NCI-H460 (cell line): ENCODE data around the gene NF2. TPM values are rescaled to one million over a fixed set of nuclear protein-coding genes. Genes with fewer than 3 reads are reported as not detected.

ENCODE experiments used
- DNase-seq: peaks from one replicate; pipeline ENCODE4 v3.0.0-alpha.2; 2016; ENCODE audit warnings: low read depth; ENCODE audit errors: extremely low read depth
- total RNA-seq: library from RNA; depleted of rRNA; stranded (reverse); fragments of >200 nt; shearing (Covaris generic); gene quantifications from 2 replicates; pipeline ENCODE4 v1.2.3, GENCODE V29; 2014

NF2 gene
- total RNA-seq, 1 experiment from 2014 or later = 33.0 TPM

DNA sequence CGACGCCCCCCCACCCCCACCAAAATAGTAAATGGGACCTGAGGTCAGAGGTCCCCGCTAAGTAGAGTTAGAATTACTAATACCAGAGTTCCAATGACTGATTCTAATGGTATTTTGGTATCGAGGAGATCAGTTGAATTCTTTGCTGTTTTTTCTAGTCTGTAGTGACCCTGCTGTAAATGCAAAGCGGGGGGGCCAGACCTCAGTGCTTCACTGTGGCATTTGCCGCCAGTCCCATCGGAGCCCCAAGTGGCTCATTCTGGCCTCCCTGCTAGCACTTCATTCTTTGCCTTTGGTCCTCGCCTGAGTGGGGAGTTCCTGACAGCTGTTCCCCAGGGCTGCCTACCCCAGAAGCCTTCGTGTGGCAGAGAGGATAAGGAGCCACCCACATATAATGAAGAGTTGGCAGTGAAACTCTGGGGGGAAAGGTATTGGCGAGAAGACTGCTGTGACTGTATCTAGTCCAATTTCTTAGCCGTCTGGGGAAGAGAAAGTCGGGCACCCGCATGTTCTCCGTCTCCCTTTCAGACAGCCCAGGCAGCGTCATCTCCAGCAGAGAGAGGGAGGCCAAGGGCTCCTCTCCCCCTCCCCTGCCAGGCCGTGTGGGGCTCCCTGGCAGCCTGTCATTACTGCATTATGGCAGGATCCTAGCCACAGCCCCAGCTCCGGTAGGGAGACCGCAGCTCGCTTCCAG lies 96.9 kb downstream of the NF2 start:
- DNase-seq = no peak

DNA sequence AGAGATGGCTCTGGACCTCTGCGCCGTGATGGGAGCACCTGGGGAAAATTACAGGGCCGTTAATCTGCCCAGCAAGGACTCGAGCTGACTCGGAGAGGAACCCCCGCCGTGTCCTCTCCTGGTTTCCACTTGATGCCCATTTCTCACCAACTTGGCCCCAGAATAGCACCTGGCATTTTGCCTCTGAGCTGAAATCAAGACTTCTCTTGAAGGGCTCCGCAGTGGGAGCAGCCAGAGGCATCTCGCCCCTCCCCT lies 97.4 kb downstream of the NF2 start:
- DNase-seq = no peak

DNA sequence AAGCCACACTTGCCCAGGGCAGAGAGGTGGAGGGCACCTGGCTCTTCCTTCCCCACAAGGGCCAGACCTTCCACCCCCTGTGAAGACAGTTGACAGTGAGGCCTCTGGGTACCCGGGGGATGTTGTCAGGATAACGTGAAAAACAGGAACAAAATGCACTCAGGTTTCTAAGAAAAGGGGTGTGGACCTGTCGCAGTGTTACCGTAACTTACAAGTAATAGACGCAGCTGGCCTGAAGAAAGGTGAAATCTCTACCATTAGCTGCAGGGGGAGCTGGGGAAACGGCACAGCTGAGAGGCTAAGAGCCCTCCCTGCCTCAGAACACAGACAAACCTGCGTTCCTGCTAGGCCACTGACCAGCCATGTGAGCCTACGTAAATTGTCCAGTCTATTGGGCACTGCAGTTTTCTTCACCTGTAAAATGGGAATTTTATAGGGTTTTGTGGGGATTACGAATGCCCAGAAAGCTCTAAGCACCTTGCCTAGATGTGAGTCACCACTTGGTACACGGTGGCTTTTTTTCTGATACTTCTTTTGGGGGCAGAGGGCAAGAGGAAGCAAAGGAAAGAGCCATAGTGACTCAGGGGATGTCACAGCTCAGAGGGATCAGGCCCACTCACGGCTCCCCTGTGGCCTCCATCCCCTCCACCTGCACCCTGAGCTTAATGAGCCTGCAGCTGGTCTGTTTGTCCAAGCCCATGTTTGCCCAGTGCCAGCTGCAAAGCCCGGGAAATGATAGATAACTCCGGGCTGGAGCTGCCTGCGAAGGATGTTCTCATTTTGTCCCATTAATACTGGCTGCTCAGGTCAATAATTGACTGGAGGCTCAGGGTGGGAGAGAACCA lies 97.9 kb downstream of the NF2 start:
- DNase-seq = no peak

DNA sequence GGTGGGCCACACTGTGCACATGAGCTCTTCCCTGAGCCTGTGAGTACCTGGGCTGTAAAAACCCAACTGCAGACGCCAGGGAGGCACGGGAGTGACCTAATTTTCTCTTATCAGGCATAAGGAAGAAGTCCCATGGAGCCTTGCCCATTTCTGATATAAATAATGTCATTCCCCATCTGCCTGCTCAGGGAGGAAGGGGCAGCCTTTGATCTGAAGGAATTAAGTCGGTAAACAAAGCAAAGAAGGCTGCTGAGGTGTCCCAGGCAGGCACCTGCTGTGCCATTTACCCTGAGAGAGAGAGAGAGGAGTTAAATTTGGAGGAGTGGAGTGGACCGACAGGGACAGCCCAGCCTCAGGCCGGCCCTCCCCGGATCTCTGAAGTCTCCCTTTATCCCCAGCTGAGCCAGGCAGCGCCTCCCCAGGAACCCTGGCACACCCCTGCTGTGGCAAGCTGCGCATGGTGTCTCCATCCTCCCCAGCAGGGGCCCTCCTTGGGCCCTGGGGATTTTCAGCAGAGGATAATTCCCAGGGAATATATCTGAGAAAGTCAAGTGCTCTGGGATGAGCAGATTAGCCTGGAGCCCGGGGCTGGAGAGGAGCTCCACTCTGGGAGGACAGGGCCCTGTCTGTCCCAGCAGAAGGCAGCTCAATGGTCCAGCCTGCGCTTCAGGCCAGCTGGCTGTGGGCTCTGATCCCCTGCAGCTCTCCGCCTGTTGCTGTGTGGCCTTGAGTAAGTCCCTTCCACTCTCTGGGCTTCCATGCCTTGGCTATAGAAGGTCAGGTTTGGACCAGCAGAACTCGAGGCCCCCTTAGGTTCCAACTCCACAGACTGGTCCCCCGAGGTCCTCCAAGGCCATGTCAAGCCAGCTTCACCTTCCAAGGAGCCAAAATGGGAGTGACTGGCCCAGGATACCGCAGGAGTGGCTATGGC lies 98.8 kb downstream of the NF2 start:
- no peak for DNase-seq

DNA sequence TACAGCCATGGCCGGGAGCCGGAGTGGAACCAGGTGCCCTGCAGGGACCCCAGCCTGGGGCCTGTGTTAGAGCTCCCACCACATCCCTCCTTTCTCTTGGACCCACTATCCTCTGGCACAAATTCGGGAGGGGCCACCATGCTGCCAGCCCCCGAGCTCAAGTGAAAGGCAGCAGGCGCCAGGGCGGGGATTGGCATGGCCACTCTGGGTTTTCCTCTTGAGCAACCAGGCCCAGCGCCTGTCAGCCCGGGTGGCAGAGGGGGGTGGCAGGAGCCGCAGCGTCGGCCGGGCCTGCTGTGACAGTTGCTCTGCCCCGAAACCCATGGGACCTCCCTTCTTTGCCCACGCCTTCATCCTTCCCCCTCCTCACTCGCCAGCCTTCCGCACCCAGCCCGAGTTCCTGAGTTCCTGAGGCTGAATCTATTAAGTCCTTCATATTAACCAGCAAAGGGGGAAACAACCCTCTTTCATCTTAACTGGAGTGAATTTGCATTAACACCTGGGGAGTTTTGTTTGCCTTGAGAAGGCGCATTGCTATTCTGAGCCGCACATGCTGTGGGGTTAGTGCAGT lies 99.6 kb downstream of the NF2 start:
- DNase-seq = no peak

DNA sequence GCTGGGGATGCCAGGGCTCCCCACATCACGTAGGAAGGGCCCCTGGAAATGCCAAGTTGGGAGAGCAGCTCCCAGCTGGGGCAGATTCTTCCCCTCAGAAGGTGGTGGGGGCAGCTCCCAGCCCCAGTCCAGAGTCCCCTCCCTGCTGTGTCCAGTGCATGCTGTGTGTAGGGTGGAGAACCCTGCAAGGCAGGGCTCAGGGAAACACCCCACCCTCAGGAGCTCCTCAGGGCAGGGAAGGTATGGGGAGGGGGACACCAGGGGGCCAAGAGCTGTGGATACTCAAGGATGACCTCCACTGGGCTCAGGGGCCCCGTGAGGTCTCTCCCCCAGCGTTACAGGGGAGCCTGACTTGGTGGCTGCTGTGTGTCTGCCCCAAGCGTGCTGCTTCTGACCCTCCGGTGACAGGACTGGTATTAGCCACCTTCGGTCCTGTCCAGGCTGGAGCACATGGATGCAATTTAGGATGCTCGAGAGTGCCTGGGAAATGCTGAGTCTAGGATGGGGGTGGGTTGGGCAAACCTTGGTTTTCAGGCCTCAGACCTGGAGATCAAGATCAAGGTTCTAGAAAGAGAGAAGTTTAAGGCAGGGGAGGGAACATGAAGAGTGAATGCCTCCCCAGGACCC lies 100.2 kb downstream of the NF2 start:
- no peak for DNase-seq

DNA sequence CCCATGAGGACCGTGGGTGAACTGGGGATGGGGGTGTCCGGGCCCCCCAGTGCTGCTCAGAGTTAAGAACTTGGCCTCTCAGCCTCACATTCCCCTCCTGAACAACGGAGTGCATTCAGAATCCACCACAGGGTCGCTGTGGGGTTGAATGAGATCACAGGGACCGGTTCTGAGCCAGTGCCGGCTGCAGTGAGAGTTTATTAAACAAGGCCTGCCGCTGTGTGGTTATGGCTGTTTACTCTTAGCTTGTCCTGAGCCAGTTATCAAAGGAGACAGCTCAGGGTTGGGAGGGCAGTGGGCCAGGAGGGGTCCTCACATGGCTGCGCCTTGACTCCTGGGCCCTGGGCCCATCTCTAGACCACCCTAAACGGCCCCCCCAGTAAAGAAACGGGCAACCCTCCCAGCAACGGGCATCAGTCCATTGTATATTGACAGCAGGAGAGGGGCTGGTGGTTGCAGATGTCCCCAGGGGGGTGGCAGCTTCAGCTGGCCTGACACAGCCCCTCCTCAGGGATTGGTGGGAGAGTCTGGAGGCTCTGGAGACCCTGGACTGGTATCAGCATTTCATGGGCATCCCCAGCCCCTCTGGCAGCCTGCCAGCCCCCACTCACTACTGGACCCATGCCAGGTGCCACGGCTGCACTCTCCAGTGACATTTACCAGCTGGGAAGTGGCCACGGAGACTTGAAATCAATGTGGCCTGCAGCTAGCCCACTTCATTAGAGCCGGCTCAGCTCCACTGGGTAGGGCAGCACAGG lies 101.3 kb downstream of the NF2 start:
- DNase-seq = no peak

DNA sequence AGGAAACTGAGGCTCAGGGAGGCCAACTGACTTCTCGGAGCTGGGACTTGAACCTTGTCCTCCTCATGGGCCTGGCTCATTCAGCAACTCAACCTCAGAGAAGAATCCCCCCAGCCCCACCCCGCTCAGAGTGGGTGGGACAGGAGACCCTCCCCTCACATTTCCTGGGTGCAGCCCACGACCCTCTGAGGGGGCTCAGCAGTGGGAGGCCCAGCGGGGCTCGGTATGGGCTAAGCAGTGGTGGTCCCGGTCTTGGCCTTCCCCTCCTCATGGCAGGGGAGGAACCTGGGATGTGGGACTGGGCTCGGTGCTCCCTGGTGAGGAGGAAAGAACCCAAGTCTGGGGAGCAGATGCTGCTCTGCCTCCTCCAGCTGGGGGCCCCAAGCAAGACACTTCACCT lies 102.2 kb downstream of the NF2 start:
- DNase-seq = no peak

DNA sequence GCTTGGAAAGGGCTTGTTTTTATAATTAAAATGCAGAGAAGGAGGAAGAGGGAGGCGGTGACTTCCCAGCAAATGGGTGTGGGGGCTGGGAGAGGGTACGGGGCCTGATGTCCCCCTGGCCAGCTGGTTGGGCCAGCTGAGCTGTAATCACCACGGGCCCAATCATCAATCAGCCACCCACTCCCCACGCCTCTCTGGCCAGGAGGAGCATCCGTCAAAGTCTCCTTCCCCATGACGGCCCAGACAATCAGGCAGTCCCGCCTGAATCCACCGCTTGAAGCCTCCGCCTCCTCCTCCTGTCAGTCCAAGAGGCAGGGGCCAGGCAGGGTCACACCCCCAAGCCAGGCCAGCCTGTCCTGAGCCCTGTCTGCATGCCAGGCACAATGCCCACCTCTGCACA lies 103.1 kb downstream of the NF2 start:
- no peak for DNase-seq

DNA sequence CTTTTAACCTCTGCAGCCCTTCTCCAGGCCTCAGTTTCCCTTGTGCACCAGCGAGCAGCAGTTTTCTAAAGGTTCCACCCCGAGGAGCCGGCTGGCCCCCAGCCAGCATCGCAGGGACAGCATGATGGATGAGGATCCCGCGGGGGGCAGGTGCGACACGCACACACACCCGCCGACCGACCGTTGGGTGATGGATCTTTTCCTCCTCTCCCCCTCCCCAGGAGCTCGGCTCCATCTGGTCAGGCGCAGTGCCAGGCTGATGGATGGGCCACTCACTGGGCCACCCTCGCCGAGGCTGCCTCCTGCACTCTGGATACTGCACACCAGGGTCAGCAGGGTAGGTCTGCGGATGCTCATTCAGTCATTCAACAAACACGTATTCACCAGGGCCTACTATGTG lies 103.6 kb downstream of the NF2 start:
- DNase-seq = no peak

DNA sequence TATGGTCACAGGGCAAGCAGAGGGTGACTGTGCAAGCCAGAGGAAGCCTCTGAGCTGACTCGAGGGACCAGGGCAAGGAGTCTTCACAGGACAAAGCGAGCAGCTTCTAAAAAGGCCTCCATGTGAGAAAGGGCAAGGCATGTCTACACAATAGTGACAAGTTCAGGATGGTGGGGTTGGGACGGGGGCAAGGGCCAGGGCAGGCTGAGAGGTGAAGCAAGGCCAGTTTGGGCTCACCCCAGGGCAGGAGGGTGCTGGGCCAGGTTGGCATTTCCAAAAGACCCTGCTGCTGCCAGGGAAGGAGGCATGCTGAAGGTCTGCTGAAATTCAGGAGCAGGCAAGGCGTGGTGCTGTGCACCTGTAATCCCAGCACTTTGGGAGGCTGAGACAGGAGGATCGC lies 104.0 kb downstream of the NF2 start:
- DNase-seq = no peak

DNA sequence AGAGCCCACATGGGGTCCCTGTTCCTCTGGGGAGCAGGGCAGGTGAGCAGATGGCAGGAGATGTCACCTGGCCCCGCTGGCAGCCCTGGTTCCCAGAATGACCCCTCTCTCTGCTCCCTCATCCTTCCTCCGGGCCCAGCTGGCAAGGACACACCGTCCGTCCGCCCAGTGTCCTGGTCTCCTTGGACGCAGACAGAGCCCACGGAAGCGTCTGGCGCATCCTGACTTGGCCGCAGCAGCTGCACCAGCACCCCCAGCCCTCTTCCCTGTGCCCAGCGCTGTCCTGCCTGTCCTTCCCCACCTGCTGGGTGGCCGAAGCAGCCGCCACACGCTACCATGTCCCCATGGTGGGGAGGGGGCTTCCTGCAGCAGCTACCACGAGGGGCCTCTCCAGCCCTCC lies 106.8 kb downstream of the NF2 start:
- DNase-seq = no peak

DNA sequence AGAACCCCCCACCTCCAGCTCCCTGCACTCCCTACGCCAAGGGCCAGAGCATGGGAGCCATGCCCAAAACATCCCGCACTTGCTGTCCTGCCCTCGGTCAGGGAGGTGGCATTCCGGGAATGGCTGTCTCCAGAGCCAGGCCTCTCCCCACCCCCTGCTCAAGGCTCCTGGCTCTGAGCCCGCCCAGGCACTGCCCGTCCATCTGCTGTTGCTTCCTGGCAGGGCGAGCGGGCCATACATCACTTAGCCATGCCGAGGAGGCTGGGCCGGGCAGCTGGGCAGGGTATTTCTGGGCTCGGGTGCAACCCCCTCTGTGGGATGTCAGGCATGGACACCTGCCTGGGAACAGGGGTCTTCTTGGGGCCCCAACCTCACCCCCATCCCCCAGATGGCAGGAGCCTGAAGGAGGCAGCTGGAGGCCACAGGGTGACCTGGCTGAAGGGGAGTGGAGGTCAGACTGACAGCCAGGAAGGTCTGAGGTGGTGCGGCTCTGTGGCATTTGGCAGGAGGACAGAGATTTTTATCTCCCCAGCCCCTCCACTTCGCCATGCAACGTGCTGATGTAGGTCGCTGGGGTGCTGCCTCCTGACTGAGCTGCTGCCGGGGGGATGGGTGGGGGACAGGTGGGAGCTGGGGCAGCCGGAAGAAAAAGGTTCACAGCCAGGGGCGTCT lies 107.6 kb downstream of the NF2 start:
- no peak for DNase-seq

DNA sequence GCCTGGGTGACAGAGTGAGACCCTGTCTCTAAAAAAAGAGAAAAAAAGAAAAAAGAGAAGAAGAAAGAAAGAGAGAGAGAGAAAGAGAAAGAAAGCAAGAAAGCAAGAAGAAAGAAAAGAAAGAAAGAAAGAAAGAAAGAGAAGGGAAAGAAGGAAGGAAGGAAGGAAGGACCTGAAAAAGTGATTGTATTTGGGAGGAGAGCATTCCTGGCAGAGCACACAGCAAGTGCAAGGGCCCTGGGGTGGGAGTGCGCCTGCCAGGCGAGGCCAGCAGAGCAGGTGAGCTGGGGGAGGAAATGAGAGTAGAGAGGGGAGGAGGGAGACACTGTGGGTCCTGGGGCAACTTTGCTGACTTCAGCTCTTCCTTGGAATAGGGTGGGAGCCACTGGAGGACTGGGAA lies 108.7 kb downstream of the NF2 start:
- DNase-seq = no peak

DNA sequence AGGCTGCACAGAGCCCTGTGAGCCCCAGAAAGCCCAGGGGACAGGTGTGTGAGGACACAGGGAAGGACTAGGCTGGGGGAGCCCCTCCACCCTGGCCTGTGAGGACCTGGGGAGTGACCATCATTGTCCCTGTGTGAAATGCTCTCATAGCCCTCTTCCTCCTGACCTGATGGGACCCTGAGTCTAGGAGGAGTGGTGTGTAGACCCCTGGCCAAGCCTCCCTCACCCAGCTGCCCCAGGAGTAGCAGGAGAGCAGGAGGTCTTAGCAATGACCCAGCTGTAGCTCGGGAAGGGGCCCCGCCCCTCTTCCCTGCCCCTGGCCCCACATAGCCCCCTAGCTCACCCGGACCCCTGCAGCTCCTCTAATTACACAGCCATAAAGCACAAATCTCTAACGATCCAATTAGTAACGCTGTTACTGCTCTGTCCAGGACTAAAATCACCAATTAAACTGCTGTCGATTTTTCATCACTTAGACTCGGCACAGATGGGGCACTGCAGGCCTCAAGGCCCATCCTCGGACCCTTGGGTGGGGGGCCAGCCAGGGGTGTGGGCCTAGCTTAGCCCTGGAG lies 109.8 kb downstream of the NF2 start:
- DNase-seq = no peak

DNA sequence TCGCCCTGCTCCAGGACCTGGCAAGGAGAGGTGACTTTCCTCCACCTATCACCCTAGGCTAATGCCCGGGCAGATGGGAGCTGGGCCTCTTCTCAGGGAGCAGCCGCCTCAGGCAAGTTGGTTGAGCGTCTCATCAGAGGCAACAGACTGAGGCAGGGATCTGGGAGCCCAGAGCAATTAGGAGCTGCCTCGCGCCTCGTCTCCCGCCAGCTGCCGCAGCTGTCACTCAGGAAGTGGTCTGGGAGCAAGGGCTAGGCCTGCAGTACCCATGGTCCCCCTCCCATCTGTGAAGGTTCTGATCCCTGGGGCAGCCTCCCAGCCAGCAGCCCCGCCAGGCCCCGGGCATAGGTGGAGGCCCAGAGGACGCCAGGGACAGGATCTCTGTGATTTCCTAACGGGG lies 111.8 kb downstream of the NF2 start:
- DNase-seq = no peak

DNA sequence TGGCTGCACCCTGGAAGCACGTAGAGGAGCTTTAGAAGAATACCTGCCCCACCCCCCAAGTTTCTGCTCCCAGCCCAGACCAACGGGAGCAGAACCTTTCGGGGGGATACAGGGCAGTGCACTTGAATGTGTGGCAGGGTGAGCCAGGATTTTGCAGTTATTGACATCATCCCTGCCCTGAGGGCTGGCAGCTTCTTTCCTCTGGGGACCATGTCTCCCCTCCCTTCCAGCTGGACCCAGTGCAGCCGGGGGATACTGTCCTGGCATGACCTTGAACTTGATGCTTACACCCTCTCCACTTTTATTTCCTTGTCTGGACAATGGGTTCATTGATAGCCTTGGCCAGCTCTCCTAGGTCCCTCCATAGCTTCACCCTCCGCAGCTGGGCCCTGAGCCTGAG lies 112.3 kb downstream of the NF2 start:
- DNase-seq = no peak

DNA sequence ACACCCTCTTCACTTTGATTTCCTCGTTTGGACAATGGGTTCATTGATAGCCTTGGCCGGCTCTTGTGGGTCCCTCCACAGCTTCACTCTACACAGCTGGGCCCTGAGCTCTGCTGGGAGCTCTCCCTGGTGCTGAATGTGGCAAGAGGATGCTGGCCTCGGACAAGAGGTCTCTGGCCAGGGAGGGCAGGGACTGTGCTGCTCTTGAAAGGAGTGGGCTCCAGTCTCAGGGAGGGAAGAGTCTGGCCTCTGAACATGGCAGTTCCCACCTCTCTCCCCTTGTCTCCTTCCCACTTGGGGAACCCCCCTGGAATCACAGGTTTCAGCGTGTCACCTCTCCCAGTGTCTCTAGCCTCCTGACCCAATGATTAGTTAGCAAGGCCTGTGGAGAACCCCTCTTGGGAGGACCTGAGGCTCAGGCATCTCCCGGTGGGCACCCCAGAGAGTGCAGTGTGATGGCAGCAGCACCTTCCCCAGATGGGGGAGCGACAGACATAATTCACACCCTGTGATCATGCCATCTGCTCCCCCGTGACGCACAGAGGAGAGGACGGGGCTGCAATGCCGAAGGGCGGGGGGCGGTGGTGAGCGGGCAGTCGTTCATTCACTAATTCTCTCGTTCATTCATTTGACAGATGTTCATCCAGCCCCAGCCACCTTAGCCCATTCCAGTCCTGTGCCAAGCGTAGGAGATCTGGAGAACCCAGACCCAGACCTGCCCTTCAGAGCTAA lies 113.5 kb downstream of the NF2 start:
- peak; percentile 56 for DNase-seq
